Hepatic stellate cell (primary cell): ENCODE measurements around the gene TWSG1.
A peak's percentile ranks its signal among the peaks of the same experiment; 100 is the strongest.
"Not testable (repeated sequence)": the region's sequence is repeated elsewhere in the genome, so short reads cannot be mapped to it uniquely, and the experiment has no call there.

ENCODE experiments used
- DNase-seq: peaks from one replicate; pipeline ENCODE4 v3.0.0; 2011; ENCODE audit warnings: low spot score

The TWSG1 gene

DNA sequence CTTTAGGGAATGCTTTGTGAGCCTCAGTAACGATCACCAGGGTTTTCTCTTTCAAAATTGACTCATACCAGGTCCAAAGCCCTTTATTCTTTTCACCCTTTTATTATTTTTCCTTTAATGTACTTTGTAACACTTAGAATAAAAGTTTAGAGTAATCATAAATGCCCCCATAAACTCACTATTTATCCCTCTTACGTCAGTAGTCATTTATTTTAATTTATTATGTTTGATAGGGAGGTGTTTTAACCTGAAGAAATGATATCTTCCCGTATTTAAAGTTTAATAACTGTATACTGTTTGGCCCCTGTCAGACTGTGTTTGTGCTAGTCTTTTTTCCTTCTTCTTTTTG, 1.1 kb downstream of the TWSG1 start:
- DNase-seq: no peak

DNA sequence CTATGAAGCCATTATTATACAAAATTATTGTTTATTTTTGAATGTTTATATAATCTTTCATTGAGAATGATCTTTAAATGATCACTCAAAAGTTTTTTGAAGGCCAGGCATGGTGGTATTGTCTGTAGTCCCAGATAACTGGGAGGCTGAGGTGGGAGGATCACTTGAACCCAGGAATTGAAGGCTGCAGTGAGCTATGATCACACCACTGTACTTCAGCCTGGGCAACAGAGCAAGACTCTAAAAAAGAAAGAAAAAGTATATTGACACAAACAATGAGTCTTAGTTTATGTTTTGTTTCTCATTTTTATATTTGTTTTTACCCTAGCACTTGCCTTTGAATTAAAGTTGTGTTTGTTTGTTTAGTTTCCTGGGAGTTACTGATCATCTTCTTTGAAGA, 2.3 kb downstream of the TWSG1 start:
- no peak for DNase-seq

DNA sequence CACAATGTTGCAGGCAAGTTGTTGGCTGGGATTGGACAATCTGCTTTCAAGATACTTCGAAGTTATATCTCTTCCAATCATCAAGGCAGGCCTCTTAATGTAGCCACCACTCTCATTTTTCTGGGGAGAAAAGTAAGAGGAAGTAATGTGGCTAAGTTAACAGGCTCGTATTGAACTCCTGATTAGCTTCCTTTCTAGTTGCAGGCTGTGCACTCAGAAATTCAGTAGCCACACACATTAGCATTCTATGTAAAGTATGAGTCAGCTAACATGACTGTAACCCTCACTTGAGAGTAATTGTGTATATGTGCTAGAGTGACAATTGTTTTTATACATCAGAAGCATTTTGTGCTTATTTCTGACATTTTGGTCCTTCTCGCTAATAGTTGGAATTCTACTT, 3.3 kb downstream of the TWSG1 start:
- no peak for DNase-seq

DNA sequence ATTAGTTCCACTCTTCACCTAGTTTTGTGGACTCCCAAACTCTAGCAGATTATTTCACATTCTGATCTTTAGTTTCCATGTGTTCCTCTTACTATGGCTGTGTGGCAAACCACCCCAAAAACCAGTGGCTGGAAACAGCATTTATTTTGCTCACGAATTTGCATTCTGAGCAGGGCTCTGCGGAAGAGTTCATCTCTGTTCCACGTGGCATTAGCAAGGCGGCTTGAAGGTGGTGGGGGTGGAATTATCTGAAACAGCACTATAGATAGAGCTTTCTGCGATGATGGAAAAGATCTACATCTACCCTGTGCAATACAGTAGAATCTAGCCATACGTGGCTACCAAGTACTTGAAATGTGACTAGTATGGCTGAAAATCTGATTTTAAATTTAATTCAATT, 5.9 kb downstream of the TWSG1 start:
- DNase-seq: no peak

DNA sequence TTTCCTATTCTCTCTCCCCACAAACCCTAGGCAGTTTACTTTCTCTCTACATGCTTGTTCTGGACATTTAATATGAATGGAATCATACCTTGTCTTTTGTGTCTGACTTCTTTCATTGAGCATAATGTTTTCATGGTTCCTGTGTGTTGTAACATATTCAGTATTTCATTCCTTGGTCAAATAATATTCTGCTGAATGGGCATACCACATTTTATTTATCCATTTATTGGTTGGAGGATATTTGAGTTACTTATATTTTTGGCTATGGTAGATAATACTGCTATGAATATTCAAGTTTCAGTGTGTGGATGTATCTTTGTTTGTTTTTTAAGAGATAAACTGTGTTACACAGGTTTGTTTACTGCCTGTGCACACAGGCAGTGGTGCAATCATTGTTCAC, 9.0 kb downstream of the TWSG1 start:
- no peak for DNase-seq

DNA sequence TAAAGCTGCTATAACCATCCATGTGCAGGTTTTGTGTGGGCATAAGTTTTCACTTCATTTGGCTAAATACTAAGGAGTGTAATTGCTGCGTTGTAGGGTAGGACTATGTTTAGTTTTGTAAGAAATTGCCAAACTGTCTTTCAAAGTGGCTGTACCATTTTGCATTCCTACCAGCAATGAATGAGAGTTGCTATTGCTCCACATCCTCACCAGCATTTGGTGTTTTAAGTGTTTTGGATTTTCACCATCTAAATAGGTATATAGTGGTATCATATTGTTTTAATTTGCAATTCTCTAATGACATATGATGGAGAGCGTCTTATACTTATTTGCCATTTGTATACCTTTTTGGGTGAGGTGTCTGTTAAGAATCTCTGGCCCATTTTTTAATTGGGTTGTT, 12.2 kb downstream of the TWSG1 start:
- no peak for DNase-seq

DNA sequence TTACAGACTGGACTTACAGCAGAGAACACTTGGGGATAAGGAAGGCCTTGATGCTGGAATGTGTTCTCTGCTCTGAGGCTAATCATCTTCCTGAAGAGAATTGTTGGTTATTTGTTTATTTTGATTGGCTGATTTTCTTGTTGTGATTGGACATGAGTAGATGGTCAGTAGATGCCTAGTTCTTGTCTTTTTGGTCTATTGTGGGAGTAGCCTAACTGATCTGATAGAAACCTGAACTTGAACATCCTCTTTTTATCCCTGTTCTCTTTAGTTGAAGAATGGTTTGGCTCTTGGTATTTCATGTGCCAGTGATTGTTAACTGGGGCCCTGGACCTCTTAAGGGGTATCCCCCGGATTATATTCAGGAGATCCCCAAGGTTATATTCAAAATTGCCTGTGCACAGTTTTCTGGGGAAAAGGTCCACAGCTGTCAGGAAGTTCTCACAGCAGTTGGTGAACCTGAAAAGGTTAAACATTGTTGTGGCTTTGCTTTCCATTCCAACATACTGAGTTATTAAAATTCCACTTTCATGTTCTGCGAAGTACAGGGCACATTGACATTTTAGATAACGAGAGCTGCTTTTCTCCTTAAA, 13.6 kb downstream of the TWSG1 start:
- no peak for DNase-seq

DNA sequence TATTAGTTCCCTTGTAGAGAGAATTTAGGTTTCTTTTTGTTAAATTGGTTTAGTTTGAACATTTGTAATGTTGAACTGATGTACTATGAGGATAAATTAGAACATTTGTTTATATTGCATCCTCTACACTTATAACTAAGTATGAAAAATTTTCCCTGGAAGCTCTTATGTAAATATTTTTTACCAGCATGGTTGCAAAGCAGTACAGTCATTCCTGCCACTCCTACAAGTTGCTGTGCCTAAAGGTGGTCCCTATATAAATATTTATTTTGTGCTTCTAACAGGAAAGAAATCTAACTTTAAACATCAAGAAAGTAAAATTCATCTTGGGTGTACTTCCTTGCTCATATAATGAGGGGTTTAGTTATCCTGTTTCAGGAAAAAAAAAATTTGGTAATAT, 14.2 kb downstream of the TWSG1 start:
- DNase-seq: no peak

DNA sequence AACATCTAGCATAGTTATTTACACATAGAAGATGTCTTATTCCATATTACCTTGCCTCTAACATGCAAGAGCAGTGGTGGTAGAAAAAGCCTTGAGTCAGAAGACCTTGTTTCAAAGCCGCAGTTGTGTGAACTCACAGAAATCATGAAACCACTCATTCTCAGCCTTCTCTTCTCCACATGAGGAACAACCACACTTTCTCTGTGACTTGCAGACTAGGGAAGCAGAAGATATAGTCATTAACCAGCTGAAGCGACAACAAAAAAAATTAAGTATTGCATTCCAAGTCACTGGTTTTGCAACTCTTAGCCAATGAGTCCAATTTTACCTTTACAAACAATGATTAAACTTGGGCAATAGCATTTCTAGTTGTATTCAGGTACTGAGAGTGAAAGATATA, 19.0 kb downstream of the TWSG1 start:
- no peak for DNase-seq

DNA sequence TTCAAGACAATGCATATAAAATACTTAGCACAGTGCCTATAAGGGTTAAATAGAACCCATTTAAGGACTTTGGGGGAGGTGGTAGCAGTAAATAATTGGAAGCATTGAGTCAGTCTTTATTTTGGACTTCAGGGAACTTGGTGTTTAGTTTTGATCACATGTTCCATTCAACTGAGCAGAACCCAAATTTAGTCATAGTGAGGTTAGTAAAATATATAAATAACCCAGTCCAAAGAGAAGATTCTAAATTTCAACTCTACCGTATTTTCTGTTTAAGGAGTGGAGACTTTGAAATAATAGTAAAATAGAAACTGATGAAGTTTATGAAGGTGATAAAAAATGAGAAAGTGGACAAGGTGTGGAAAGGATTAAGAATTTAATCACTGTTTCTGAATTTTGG, 19.7 kb downstream of the TWSG1 start:
- no peak for DNase-seq

DNA sequence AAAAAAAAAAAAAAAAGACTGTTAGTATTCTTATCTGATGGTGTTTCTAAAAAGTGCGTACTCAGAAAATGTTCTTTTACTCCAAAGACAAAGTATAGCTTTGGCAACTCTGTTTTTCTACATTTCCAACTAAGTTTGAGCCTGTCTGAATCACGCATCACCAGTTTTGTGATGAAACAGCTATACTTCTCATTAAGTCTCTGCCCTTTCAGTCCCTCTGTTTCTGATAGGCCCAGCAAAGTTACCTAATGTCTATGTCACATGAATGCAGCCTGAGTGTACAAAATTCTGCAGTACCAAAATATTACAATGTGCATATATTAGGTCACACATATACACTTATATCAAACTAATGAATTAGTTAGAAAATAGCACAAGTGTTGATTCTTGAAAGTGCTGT, 22.4 kb downstream of the TWSG1 start:
- DNase-seq: no peak

DNA sequence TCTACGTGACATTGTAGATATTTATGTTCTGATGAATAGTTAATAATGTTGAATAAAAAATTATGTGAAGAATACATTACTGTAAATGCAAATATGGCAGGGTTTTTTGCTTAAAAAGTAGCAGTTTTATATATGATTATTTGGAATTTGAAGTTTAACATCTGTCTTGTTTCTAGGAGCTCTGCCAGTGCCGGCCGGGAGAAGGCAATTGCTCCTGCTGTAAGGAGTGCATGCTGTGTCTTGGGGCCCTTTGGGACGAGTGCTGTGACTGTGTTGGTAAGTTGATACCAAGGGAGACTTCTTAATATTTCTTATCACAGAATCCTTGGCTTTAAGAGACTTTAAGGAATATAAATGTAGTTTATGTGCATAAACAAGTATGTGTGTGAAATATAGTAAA, 25.2 kb downstream of the TWSG1 start:
- no peak for DNase-seq

DNA sequence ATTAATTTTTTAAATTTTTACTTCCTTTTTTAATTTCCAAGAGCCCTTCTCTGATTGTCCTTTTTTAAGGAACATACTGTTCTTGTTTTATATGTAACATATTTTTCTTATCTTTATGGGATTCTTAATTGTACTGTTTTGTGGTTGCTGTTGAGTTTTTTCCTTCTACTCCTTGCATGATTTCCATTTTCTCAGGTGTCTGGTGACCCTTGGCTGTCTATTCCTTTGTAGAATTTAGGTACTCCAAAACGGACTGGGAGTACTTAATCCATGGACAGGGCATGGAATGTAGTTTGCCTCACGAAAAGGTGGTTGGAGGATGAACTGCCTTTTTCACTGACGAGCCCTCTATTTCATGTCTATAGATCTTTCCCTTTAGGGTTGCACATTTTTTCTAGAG, 26.6 kb downstream of the TWSG1 start:
- DNase-seq: no peak

DNA sequence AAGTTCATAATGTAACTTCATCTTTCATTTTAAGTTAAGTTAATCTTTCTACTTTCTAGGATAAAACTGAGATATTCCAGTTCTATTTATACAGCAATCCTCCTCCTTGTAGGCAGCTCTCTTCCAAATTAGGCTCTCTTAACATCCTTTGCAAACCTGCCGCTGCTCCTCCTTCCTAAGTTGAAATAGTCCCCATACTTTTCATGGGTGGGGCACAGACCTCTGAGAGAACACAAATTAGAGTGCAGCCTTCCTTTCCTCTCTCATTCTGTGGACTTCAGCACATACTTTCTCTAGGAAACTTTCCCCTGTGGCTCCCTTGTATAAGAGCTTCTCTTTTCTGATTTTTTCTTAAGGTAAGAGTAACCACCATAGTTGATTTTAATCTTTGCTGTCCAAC, 28.3 kb downstream of the TWSG1 start:
- peak; percentile 39 for DNase-seq

DNA sequence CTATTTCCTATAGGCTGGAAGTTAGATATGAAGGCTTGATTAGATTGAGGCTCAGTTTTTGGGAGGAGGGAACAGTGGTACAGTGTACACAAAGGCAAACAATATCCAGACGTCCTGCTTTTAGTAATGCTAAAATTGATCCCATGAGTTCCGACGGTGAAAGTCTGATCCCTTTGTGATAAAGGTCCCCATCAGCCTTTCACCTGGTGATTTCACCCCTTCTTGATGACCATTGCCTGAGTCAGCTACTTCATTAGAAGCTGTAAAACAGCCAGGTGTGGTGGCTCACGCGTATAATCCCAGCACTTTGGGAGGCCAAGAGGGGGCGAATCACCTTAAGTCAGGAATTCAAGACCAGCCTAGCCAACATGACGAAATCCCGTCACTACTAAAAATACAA, 29.7 kb downstream of the TWSG1 start:
- no peak for DNase-seq

DNA sequence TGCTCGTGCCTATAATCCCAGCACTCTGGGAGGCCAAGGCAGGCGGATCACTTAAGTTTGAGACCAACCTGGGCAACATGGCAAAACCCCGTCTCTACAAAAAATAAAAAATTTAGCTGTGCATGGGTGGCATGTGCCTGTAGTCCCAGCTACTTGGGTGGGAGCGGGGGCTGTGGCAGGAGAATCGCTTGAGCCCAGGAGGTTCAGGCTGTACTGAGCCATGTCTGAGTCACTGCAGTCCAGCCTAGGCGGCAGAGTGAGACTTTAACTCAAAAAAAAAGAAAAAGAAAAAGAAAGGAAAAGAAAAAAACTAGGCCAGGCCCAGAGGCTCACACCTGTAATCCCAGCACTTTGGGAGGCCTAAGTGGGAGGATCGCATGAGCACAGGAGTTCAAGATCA, 30.8 kb downstream of the TWSG1 start:
- DNase-seq: no peak

DNA sequence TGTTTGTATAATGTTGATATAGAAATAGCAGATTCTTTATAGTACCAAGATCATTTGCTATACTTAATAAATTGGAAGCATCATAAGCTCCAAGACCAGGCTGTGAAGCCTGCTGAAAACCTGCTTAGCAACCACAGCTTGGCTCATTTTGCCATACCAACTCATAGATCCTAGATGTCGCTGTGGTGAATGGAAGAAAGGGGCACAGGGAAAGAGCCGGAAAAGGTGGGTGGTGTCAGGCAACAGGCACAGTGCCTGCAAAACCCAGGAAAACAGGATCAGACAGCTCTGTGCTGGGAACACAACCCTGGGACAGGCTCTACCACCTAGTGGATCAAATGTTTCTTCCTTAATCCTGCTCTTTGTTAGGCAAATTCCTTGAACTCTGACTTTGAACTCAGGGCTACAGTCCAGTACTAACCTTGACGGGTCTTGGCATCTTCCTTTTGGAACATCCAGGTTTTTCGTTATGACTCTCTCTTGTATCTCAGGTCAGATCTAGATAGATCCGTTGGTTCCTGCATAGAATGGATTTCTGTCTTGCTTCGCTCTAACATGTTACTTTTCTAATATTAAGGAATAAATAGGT, 31.6 kb downstream of the TWSG1 start:
- DNase-seq: no peak

DNA sequence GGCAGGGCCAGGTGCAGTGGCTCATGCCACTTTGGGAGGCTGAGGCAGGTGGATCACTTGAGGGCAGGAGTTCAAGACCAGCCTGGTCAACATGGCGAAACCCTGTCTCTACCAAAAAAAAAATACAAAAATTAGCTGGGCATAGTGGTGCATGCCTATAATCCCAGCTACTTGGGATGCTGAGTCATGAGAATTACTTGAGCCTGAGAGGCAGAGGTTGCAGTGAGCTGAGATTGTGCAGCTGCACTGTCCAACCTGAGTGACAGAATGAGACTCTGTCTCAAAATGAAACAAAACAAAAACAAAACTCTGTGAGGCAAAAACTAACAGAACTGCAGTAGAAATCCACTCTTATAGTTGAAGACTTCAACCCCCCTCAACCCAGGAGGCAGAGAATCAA, 38.7 kb downstream of the TWSG1 start:
- not testable (repeated sequence) for DNase-seq

DNA sequence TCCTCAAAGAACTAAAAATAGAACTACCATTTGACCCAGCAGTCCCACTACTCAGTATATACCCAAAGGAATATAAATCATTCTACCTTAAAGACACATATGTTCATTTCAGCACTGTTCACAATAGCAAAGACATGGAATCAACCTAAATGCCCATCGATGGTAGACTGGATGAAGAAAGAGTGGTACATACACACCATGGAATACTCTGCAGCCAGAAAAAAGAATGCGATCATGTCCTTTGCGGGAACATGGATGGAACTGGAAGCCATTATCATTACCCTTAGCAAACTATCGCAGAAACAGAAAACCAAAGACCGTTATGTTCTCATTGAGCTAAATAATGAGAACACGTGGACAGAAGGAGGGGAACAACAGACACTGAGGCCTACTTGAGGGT, 44.5 kb downstream of the TWSG1 start:
- no peak for DNase-seq

DNA sequence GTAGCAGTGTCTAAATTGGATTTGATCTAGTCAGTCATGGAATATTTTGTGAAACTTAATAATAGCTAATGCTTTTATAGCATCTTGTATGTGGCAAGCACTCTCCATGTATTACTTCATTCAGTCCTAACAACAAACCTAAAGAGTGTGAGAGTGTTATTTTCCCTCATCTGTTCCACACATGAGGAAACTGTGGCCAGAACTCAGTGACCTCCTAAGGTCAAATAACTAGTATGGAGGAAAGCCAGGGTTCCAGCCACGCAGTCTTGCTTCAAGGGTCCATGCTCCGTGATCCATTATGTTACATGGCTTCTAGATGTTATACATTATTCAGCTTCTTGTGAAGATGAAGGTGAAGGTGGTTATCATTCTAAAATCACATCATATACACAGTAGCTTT, 45.5 kb downstream of the TWSG1 start:
- DNase-seq: no peak

DNA sequence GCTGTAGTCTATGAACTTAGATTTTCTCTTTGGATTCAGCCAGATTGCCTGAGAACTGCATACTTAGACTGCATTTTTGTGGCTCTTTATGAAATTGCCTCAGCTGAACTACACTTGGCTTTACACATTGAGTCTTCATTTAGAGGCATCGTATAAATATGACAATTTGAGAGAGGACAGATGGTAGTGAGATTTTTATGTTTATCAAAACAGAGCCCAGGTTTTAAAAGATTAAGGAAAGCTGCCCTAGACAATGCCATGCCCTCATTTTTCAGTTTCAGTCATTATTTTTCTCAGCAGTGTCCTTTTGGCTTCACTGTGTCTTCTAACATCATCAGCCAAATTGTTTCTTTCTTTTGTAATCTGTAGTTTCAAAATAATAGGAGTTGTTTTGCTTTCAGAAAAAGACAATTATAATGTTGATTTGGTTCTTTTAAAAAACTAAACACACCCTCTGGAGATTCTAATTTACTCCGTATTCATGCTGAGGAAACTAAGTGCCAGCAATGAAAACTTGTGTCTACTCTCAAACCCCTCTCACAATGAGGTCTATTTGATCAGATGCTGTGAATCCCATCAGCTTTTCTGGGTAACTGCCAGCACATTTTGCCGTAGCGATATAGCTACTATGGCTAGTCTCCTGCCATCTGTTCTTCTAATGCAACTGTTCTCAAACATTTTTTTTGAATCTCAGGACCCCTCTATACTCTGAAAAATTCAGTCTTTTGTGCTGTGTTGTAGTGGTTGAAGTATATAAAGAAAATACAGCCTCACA, 46.2 kb downstream of the TWSG1 start:
- peak; percentile 19 for DNase-seq

DNA sequence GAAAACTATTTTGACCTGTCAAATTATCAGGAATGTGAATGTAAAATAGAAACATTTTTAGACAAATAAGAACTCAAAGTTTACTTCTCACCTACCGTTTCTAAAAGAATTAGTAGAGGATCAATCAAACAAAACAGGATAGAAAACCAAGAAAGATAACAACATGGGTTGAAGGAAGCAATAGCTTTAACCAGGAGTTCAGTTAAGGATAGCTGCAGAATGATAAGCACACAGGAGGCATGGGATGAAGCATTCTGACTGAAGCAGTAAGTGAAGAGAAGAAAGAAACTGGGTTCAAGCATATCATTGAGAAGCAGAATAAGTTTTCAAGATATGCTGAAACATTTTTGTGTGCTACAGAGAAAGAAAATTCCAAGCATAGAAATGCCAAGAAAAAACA, 52.3 kb downstream of the TWSG1 start:
- DNase-seq: no peak

DNA sequence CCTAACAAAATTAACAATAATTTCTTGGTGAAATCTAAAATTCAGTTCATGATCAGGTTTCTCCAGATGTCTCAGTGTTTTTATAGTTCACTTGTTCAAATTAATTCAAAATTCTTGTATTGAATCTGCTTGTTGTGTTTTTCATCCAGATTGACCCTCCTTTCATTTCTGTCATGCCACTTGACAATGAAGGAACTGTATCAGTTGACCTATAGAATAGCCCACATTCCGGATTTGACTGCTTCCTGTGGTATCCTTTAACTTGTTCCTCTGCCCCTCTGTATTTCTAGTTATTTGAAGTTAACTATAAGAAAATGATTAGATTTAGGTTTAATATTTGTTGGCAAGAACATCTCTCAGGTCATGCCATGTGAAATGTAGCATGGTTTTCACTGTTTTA, 53.3 kb downstream of the TWSG1 start:
- DNase-seq: no peak

DNA sequence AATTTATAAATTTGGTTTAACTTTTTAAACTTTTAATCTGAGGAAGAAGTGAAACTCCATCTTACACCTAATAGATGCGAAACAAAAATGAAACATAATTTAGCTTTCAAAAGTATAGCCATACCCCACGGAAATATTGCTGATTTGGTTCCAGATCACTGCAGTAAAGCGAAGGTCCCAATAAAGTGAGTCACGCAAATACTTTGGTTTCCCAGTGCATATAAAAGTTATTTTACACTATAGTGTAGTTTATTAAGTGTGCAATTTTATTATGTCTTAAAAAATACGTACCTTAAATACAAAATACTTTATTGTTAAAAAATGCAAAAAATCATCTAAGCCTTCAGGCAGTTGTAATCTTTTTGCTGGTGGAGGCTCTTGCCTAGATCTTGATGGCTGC, 55.1 kb downstream of the TWSG1 start:
- DNase-seq: no peak
